C4-2B (cell line): ENCODE measurements around the gene UBQLN3.

Experiments used
- ZFX ChIP-seq: fragments of 450-650 bp; IDR thresholded peaks from 2 replicates; pipeline ENCODE4 v1.6.1; 2017
- TF ChIP-seq, protein P1 (sequence below): fragments of 450-650 bp; conservative IDR thresholded peaks from 2 replicates; pipeline ENCODE4 v1.5.1; 2017; ENCODE audit warnings: mild to moderate bottlenecking

DNA sequence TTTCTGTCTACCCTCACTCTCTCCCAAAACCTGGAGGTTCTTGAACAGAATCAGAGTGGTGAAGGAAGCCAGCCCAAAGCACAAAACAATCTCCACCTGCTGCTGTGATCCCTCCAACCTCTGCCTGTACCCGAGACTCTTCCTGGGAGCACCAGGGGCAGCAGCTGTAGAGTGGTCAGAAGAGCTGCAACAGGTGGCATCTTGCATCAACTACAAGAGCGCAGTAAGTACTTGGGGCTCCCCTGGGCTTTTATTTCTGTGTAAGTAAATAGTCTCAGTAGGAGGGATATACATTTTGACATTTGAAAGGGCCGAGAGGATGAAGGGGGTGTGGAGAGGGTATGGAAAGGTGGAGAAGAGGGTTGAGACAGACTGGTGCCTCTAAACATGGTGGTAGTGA lies 15.0 kb upstream of the UBQLN3 start:
- TF ChIP-seq, protein P1, sequence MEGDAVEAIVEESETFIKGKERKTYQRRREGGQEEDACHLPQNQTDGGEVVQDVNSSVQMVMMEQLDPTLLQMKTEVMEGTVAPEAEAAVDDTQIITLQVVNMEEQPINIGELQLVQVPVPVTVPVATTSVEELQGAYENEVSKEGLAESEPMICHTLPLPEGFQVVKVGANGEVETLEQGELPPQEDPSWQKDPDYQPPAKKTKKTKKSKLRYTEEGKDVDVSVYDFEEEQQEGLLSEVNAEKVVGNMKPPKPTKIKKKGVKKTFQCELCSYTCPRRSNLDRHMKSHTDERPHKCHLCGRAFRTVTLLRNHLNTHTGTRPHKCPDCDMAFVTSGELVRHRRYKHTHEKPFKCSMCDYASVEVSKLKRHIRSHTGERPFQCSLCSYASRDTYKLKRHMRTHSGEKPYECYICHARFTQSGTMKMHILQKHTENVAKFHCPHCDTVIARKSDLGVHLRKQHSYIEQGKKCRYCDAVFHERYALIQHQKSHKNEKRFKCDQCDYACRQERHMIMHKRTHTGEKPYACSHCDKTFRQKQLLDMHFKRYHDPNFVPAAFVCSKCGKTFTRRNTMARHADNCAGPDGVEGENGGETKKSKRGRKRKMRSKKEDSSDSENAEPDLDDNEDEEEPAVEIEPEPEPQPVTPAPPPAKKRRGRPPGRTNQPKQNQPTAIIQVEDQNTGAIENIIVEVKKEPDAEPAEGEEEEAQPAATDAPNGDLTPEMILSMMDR = no peak
- no peak for TF ChIP-seq ZFX
